Natural killer cell (primary cell): ENCODE measurements around the gene MYLIP. TPM values are rescaled to one million over a fixed set of nuclear protein-coding genes. Genes with fewer than 3 reads are reported as not detected.

Experiments
- ATAC-seq, 3 donors: fragments of 150-1000 bp in 2 of 3; fragments of 200-7000 bp in 1 of 3; cut with Tn5 transposase; 1 replicate in 1 of 3; 2 replicates in 2 of 3; pipeline ENCODE4 v1.10.0; 2021; ENCODE audit warnings: mild to moderate bottlenecking in 2 of 3, moderate library complexity in 2 of 3
- DNase-seq, 2 donors: peaks; one replicate each; pipeline versions ENCODE4 v3.0.0 to v3.0.0-alpha.2; 2013 to 2021; ENCODE audit warnings: mixed read lengths in 1 of 2
- H3K27ac ChIP-seq: one replicate; pipeline ENCODE4 v1.5.1; 2013; ENCODE audit warnings: mild to moderate bottlenecking, low read length
- H3K27me3 ChIP-seq: one replicate; pipeline ENCODE4 v1.6.1; 2013; ENCODE audit warnings: low read length; ENCODE audit not compliant: control insufficient read depth, insufficient read depth
- H3K36me3 ChIP-seq: one replicate; pipeline ENCODE4 v1.6.1; 2013; ENCODE audit warnings: low read length; ENCODE audit not compliant: control insufficient read depth, insufficient read depth
- H3K4me1 ChIP-seq: one replicate; pipeline ENCODE4 v1.6.1; 2013; ENCODE audit warnings: low read length; ENCODE audit not compliant: control insufficient read depth, insufficient read depth
- H3K4me3 ChIP-seq: one replicate; pipeline ENCODE4 v1.5.1; 2013; ENCODE audit warnings: low read length
- H3K9me3 ChIP-seq: one replicate; pipeline ENCODE4 v1.6.1; 2013; ENCODE audit warnings: low read length; ENCODE audit not compliant: control insufficient read depth, insufficient read depth
- H3K27ac Mint-ChIP-seq, 2 donors: one replicate each; pipeline ENCODE4 v1.8.0; 2022; ENCODE audit warnings: mild to moderate bottlenecking in 2 of 2, mixed read lengths in 2 of 2, moderate library complexity in 1 of 2
- H3K27me3 Mint-ChIP-seq, 2 donors: one replicate each; pipeline ENCODE4 v1.8.0; 2022; ENCODE audit warnings: low read depth in 2 of 2, mixed read lengths in 2 of 2
- H3K36me3 Mint-ChIP-seq: one replicate; pipeline ENCODE4 v1.8.0; 2022; ENCODE audit warnings: mixed read lengths
- H3K4me1 Mint-ChIP-seq, 2 donors: one replicate each; pipeline ENCODE4 v1.8.0; 2022; ENCODE audit warnings: mixed read lengths in 2 of 2
- H3K4me3 Mint-ChIP-seq: one replicate; pipeline ENCODE4 v1.8.0; 2022; ENCODE audit warnings: mild to moderate bottlenecking, moderate library complexity, mixed read lengths
- H3K9me3 Mint-ChIP-seq, 2 donors: one replicate each; pipeline ENCODE4 v1.8.0; 2022; ENCODE audit warnings: mixed read lengths in 2 of 2
- CTCF ChIP-seq: fragments of 200-600 bp; IDR thresholded peaks from one replicate; pipeline ENCODE4 v1.8.0; 2022; ENCODE audit warnings: antibody characterized with exemption
- WGBS: methylation state at CpG from one replicate; pipeline ENCODE4 v1.1.7; 2013; ENCODE audit warnings: missing lambda C conversion rate; ENCODE audit not compliant: insufficient coverage; 5-methylcytosine and 5-hydroxymethylcytosine counted together
- intact Hi-C: fragments of 100-400 bp; cut with micrococcal nuclease; formaldehyde crosslinking; loops from one replicate; pipeline ENCODE4 v1.14.2; 2022
- total RNA-seq, 4 donors: library from RNA; stranded (reverse); fragments of 120-200 nt in 1 of 4; gene quantifications; one replicate each; pipeline versions ENCODE4 v1.2.3 to v1.2.4, GENCODE V29; 2013 to 2022

The MYLIP gene
- total RNA-seq, 3 donors from 2014 or later (not counting 1 experiment from before 2014, with no cell fraction given): 127 to 207 (median 150) TPM

- no peak for DNase-seq
- WGBS: 95% methylated on average over 13 of the region's 13 CpGs
- Histone ChIP-seq H3K27ac (no peak overlapping the region), H3K27me3 (no peaks in the 10 kb centered on the region), H3K9me3 (no peaks in the 10 kb centered on the region), H3K36me3 (peaks cover 88% of the 10 kb centered on the region), H3K4me3 (no peak overlapping the region), H3K4me1 (peaks cover 15% of the 10 kb centered on the region)
- no peak for TF ChIP-seq CTCF
- Mint-ChIP-seq H3K4me3 (no peak overlapping the region), H3K36me3 (peaks cover 43% of the 10 kb centered on the region), H3K27me3 (no peaks in the 10 kb centered on the region), H3K9me3 (no peaks in the 10 kb centered on the region), H3K4me1 (peaks cover 68 to 77% of the 10 kb centered on the region in 2 donors), H3K27ac (no peak overlapping the region)
- peak in 1 of 3 donors; percentile 8 for ATAC-seq
- intact Hi-C loops: no loop called here
Observed at GRCh38 chr6:16145038-16145437, 16.2 kb downstream of the MYLIP start.

- DNase-seq: no peak
- intact Hi-C loops: no loop called here
- WGBS: 97% methylated on average over 3 of the region's 4 CpGs
- no peaks in the 10 kb centered on the region for H3K9me3 Mint-ChIP-seq
- H3K27me3 Mint-ChIP-seq: no peaks in the 10 kb centered on the region
- H3K27ac Mint-ChIP-seq: no peak overlapping the region
- no peak overlapping the region for H3K4me3 Mint-ChIP-seq
- H3K27ac ChIP-seq: no peak overlapping the region
- peaks cover 10% of the 10 kb centered on the region for H3K4me1 ChIP-seq
- no peaks in the 10 kb centered on the region for H3K9me3 ChIP-seq
- H3K4me1 Mint-ChIP-seq: peaks cover 63 to 73% of the 10 kb centered on the region in 2 donors
- H3K36me3 Mint-ChIP-seq: peaks cover 43% of the 10 kb centered on the region
- no peaks in the 10 kb centered on the region for H3K27me3 ChIP-seq
- TF ChIP-seq CTCF: no peak
- H3K36me3 ChIP-seq: peaks cover 90% of the 10 kb centered on the region
- no peak for ATAC-seq
- H3K4me3 ChIP-seq: no peak overlapping the region
Observed at GRCh38 chr6:16146028-16146427, 17.1 kb downstream of the MYLIP start.

DNA sequence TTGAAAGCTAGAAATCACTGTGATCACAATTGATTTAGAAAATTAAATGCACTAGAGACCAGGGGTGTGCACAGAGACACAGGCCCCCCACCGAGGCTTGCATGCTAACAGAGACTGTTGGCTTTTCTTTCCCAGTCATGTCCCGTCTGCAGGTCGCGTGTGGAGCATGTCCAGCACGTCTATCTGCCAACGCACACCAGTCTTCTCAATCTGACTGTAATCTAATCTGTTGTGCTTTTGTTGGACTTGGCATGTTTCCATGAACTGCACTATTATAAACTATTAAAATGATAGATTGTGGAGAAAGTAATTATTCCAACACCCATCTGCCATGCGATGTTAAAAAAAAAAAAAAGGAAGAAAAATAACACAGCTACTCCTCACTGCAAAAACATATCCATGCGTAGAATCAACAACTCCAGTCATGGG lies 17.7 kb downstream of the MYLIP start:
- no peak for DNase-seq
- Histone ChIP-seq H3K27me3 (no peaks in the 10 kb centered on the region), H3K4me3 (no peak overlapping the region), H3K36me3 (peaks cover 89% of the 10 kb centered on the region), H3K27ac (no peak overlapping the region), H3K4me1 (peaks cover 10% of the 10 kb centered on the region), H3K9me3 (no peaks in the 10 kb centered on the region)
- TF ChIP-seq CTCF: no peak
- Mint-ChIP-seq H3K36me3 (peaks cover 42% of the 10 kb centered on the region), H3K27me3 (no peaks in the 10 kb centered on the region), H3K9me3 (no peaks in the 10 kb centered on the region), H3K4me1 (peaks cover 59 to 68% of the 10 kb centered on the region in 2 donors), H3K27ac (peak overlapping the region in 1 of 2 donors; percentile 33), H3K4me3 (no peak overlapping the region)
- no peak for ATAC-seq
- WGBS: 96% methylated on average over 6 of the region's 8 CpGs
- intact Hi-C loops: no loop called here

- H3K36me3 Mint-ChIP-seq: peaks cover 24% of the 10 kb centered on the region
- peak overlapping the region; percentile 4 to 17 for H3K27ac Mint-ChIP-seq
- no peak for TF ChIP-seq CTCF
- Histone ChIP-seq H3K27me3 (no peaks in the 10 kb centered on the region), H3K36me3 (peaks cover 78% of the 10 kb centered on the region), H3K9me3 (no peaks in the 10 kb centered on the region), H3K4me3 (no peak overlapping the region), H3K4me1 (peaks cover 10% of the 10 kb centered on the region), H3K27ac (no peak overlapping the region)
- H3K9me3 Mint-ChIP-seq: no peaks in the 10 kb centered on the region
- no peak overlapping the region for H3K4me3 Mint-ChIP-seq
- intact Hi-C loops: no loop called here
- 95% methylated on average over 2 of the region's 2 CpGs for WGBS
- no peaks in the 10 kb centered on the region for H3K27me3 Mint-ChIP-seq
- DNase-seq (no peak), ATAC-seq (no peak)
- peaks cover 42 to 57% of the 10 kb centered on the region in 2 donors for H3K4me1 Mint-ChIP-seq
Observed at GRCh38 chr6:16148498-16148897, 19.6 kb downstream of the MYLIP start.
